WTC11 (cell line): ENCODE data around the gene PKIG. TPM values are rescaled to one million over a fixed set of nuclear protein-coding genes. Genes with fewer than 3 reads are reported as not detected.
A peak's percentile ranks its signal among the peaks of the same experiment; 100 is the strongest.

ENCODE experiments used
- ATAC-seq: fragments of 200-7000 bp; cut with Tn5 transposase; 2 replicates; pipeline ENCODE4 v1.10.0; 2021; ENCODE audit warnings: mild to moderate bottlenecking, moderate library complexity
- CTCF ChIA-PET: fragments of 300-600 bp; sonication (Branson Sonifier 250); formaldehyde crosslinking; loops from one replicate; lab custom pipeline; 2021; ENCODE audit warnings: antibody characterized with exemption; lab: Charles Lee
- POLR2A ChIA-PET: fragments of 350-600 bp; sonication (Branson Sonifier 250); formaldehyde crosslinking; loops from one replicate; lab custom pipeline; 2021; ENCODE audit warnings: antibody characterized with exemption; lab: Charles Lee
- DNase-seq: peaks from one replicate; pipeline ENCODE4 v3.0.0; 2021; ENCODE audit warnings: low spot score
- H3K27ac Mint-ChIP-seq: 2 replicates; pipeline ENCODE4 v1.8.0; 2021; ENCODE audit warnings: mixed read lengths
- H3K27me3 Mint-ChIP-seq: 2 replicates; pipeline ENCODE4 v1.8.0; 2021; ENCODE audit warnings: low read depth, mild to moderate bottlenecking, moderate library complexity, mixed read lengths
- H3K36me3 Mint-ChIP-seq: 2 replicates; pipeline ENCODE4 v1.8.0; 2021; ENCODE audit warnings: mixed read lengths
- H3K4me1 Mint-ChIP-seq: 2 replicates; pipeline ENCODE4 v1.8.0; 2022; ENCODE audit warnings: mixed read lengths
- H3K4me3 Mint-ChIP-seq: 2 replicates; pipeline ENCODE4 v1.8.0; 2021; ENCODE audit warnings: mild to moderate bottlenecking, moderate library complexity, mixed read lengths
- H3K9me3 Mint-ChIP-seq: 2 replicates; pipeline ENCODE4 v1.8.0; 2021; ENCODE audit warnings: mixed read lengths
- CBFB ChIP-seq: sonication (generic); formaldehyde crosslinking; IDR thresholded peaks from 2 replicates; pipeline ENCODE4 v1.8.1; 2022; ENCODE audit warnings: mild to moderate bottlenecking, low read depth, missing genetic modification reagents
- ESRRA ChIP-seq: sonication (generic); formaldehyde crosslinking; IDR thresholded peaks from 2 replicates; pipeline ENCODE4 v1.8.1; 2022; ENCODE audit warnings: mild to moderate bottlenecking, missing genetic modification reagents, borderline replicate concordance
- HMGA2 ChIP-seq: fragments of 250-450 bp; sonication (Bioruptor Pico); IDR thresholded peaks from 2 replicates; pipeline ENCODE4 v1.4.0; 2021; ENCODE audit warnings: mild to moderate bottlenecking, moderate library complexity
- NFE2L1 ChIP-seq: sonication (generic); formaldehyde crosslinking; IDR thresholded peaks from 2 replicates; pipeline ENCODE4 v1.8.1; 2023; ENCODE audit warnings: missing genetic modification reagents
- OVOL2 ChIP-seq: fragments of 250-450 bp; sonication (Bioruptor Pico); IDR thresholded peaks from 2 replicates; pipeline ENCODE4 v1.9.0; 2021; ENCODE audit warnings: mild to moderate bottlenecking, borderline replicate concordance
- PRRX2 ChIP-seq: fragments of 250-450 bp; sonication (Bioruptor Pico); IDR thresholded peaks from 2 replicates; pipeline ENCODE4 v1.8.0; 2021; ENCODE audit warnings: mild to moderate bottlenecking
- ZNF121 ChIP-seq: sonication (generic); formaldehyde crosslinking; IDR thresholded peaks from 2 replicates; pipeline ENCODE4 v1.8.0; 2023; ENCODE audit warnings: missing genetic modification reagents
- ZNF317 ChIP-seq: sonication (generic); formaldehyde crosslinking; IDR thresholded peaks from 2 replicates; pipeline ENCODE4 v1.8.1; 2023; ENCODE audit warnings: low read depth, mild to moderate bottlenecking, moderate library complexity, missing genetic modification reagents, borderline replicate concordance
- ZNF423 ChIP-seq: fragments of 250-450 bp; sonication (Bioruptor Pico); IDR thresholded peaks from 2 replicates; pipeline ENCODE4 v2.1.2; 2022; ENCODE audit warnings: mild to moderate bottlenecking, moderate library complexity
- total RNA-seq: library from RNA; stranded (reverse); gene quantifications from 3 replicates; pipeline ENCODE4 v1.2.3, GENCODE V29; 2021
- TF ChIP-seq, protein P1 (sequence below): fragments of 250-450 bp; sonication (Bioruptor Pico); conservative IDR thresholded peaks from 2 replicates; pipeline ENCODE4 v1.9.0; 2021; ENCODE audit warnings: mild to moderate bottlenecking
- TF ChIP-seq, protein P2 (sequence below): fragments of 250-450 bp; sonication (Bioruptor Pico); IDR thresholded peaks from 2 replicates; pipeline ENCODE4 v1.8.0; 2021; ENCODE audit warnings: mild to moderate bottlenecking
- TF ChIP-seq, protein P3 (sequence below): sonication (generic); formaldehyde crosslinking; IDR thresholded peaks from 2 replicates; pipeline ENCODE4 v1.8.1; 2023; ENCODE audit warnings: mild to moderate bottlenecking, missing genetic modification reagents, moderate library complexity
- TF ChIP-seq, protein P4 (sequence below): sonication (generic); formaldehyde crosslinking; IDR thresholded peaks from 2 replicates; pipeline ENCODE4 v1.8.1; 2023; ENCODE audit warnings: mild to moderate bottlenecking, missing genetic modification reagents
- TF ChIP-seq, protein P5 (sequence below): fragments of 250-450 bp; sonication (Bioruptor Pico); IDR thresholded peaks from 2 replicates; pipeline ENCODE4 v1.9.0; 2021; ENCODE audit warnings: mild to moderate bottlenecking

Gene PKIG
- total RNA-seq, 1 experiment from 2014 or later, result 22.7 TPM

DNA sequence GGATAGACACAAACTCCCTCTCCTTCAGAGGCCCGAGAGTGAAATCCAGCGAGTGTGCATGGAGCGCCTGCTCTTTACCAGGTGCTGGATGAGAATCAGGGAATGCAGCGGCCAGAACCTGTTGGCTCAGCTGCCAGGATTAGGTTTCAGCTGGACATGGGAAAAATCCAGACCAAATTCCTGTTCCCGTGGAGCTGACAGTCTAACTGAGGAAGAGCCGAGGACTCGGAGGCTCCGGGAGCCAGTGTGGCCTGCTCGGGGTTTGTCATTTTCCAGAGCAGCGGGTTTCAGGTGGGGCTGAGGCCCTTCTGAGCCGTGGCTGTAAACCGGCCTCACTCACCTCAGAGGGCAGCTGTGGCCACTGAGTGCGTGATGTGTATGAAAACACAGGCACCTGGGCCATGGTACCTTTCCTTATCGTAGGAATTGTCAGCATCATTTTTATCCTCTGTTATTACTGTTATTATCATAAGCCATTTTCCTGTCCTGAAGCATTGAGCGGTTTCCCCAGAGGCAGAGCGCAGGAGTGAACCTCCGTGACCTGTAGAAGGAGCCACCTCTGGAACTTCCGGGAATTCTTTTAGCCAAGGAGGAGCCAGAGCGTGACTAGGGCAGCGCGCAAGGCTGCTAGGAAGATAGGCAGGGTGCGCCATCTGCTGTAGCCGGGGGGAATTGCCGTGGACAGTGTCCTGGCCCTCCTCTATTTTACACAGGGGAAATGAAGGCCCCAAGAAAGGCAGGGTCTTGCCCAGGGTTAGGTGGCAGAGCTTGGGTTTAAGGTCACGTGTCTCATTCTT, 27.3 kb downstream of the PKIG start (continued):
- TF ChIP-seq HMGA2 (CRISPR knock-in tag) (no peak), OVOL2 (no peak), PRRX2 (no peak), ESRRA (no peak), NFE2L1 (CRISPR knock-in tag) (no peak), ZNF423 (no peak), ZNF121 (CRISPR knock-in tag) (no peak), CBFB (CRISPR knock-in tag) (no peak), ZNF317 (CRISPR knock-in tag) (no peak)
- TF ChIP-seq, protein P1, sequence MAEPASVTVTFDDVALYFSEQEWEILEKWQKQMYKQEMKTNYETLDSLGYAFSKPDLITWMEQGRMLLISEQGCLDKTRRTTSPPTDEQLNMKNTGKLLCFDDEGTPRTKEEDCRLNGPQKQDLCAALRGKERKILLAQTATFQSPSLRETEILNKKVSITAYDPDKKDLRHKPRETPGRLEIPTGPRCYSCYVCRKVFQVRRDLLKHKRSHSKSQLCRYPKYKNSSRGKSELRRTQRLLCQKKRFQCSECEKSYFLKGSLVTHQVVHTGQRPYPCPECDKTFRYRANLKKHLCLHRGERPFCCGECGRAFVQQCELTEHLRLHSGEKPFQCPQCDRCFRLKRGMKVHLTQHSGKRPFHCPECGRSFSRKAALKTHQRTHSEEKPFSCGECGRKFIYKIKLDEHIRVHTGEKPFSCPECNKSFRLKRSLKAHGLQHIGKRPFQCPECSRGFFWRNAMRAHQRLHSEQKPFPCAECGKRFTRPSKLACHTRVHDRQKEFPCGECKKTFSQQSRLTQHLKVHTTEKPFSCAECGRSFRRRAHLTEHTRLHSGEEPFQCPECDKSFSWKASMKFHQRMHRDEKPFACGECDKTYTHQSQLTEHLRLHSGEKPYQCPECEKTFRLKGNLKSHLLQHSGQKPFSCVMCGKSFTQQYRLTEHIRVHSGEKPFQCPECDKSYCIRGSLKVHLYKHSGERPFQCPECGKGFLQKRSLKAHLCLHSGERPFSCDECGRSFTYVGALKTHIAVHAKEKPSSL (CRISPR knock-in tag), result no peak
- TF ChIP-seq, protein P2, sequence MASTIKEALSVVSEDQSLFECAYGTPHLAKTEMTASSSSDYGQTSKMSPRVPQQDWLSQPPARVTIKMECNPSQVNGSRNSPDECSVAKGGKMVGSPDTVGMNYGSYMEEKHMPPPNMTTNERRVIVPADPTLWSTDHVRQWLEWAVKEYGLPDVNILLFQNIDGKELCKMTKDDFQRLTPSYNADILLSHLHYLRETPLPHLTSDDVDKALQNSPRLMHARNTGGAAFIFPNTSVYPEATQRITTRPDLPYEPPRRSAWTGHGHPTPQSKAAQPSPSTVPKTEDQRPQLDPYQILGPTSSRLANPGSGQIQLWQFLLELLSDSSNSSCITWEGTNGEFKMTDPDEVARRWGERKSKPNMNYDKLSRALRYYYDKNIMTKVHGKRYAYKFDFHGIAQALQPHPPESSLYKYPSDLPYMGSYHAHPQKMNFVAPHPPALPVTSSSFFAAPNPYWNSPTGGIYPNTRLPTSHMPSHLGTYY (CRISPR knock-in tag), result no peak
- TF ChIP-seq, protein P3, sequence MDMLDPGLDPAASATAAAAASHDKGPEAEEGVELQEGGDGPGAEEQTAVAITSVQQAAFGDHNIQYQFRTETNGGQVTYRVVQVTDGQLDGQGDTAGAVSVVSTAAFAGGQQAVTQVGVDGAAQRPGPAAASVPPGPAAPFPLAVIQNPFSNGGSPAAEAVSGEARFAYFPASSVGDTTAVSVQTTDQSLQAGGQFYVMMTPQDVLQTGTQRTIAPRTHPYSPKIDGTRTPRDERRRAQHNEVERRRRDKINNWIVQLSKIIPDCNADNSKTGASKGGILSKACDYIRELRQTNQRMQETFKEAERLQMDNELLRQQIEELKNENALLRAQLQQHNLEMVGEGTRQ, result no peak
- TF ChIP-seq, protein P4, sequence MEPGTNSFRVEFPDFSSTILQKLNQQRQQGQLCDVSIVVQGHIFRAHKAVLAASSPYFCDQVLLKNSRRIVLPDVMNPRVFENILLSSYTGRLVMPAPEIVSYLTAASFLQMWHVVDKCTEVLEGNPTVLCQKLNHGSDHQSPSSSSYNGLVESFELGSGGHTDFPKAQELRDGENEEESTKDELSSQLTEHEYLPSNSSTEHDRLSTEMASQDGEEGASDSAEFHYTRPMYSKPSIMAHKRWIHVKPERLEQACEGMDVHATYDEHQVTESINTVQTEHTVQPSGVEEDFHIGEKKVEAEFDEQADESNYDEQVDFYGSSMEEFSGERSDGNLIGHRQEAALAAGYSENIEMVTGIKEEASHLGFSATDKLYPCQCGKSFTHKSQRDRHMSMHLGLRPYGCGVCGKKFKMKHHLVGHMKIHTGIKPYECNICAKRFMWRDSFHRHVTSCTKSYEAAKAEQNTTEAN (CRISPR knock-in tag), result no peak
- TF ChIP-seq, protein P5, sequence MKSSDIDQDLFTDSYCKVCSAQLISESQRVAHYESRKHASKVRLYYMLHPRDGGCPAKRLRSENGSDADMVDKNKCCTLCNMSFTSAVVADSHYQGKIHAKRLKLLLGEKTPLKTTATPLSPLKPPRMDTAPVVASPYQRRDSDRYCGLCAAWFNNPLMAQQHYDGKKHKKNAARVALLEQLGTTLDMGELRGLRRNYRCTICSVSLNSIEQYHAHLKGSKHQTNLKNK (CRISPR knock-in tag), result no peak

DNA sequence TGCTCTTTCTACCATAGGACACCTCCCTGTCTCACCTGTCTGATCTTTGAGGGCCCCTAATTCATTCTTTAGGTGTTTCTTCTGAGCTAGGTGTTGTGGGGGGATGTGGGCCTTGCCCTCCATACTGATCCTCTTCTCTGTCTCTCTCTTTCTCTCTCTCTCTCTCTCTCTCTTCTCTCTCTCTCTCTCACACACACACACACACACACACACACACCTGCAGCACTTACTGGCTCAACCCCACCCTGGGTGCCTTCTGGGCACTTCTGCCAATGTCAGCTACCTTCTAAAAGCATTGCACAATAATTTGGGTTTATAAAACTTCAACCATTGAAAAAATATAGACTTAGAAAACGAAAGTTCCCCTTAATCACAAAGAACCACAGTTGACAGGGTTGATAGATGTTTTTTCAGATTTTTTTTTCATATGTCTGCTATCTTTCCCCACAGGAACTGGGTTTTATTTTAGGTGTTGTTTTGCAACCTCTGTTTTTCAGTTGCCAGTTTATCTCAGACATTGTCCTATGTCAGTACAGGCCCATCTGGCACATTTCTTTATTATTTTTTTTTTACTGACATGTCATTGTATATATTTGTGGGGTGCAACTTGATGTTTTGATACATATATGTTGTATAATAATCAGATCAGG, 28.1 kb downstream of the PKIG start:
- no peak overlapping the region for H3K27ac Mint-ChIP-seq
- H3K4me1 Mint-ChIP-seq, result peaks cover 18% of the 10 kb centered on the region
- peaks cover 7% of the 10 kb centered on the region; the same call in 1 of the 2 replicates for H3K9me3 Mint-ChIP-seq
- H3K4me3 Mint-ChIP-seq, result no peak overlapping the region
- TF ChIP-seq, protein P1 (CRISPR knock-in tag), result no peak
- TF ChIP-seq, protein P3, result peak; percentile 57
- TF ChIP-seq, all 79 proteins: peak for 1
- Mint-ChIP-seq H3K36me3 (peaks cover 9% of the 10 kb centered on the region), H3K27me3 (peaks cover 16% of the 10 kb centered on the region)
- ATAC-seq, result no peak; the same call in 1 of the 2 replicates
- ChIA-PET POLR2A (interaction anchor here (0.6 kb wide), 1 partner anchor 52 kb away, joined by 3 read pairs; no protein-coding TSS in a partner anchor), CTCF (interaction anchor here (0.7 to 3.1 kb wide), 15 partner anchors 12 to 226 kb away, joined by 3 to 28 read pairs (median 4); partner anchors contain the start of gene ADA)
- no peak for DNase-seq
